NCI-H2081 (cell line): ENCODE measurements around the gene IFI44.

Experiments used
- DNase-seq, 2 experiments: peaks; one replicate each; lab custom pipeline; 2025; lab: John Stamatoyannopoulos, UW

IFI44 gene

GRCh38 chr1:78652019-78652560 is 2.5 kb downstream of the IFI44 start:
- no peak for DNase-seq

GRCh38 chr1:78658901-78659300 is 9.3 kb downstream of the IFI44 start:
- no peak for DNase-seq

GRCh38 chr1:78663923-78664322 is 14.3 kb downstream of the IFI44 start:
- DNase-seq: no peak

GRCh38 chr1:78664763-78665162 is 15.1 kb downstream of the IFI44 start:
- DNase-seq: no peak

- no peak for DNase-seq
Measured at GRCh38 chr1:78665809-78666208, 16.2 kb downstream of the IFI44 start.

- no peak for DNase-seq
Measured at GRCh38 chr1:78667939-78668338, 18.3 kb downstream of the IFI44 start.

GRCh38 chr1:78668427-78668826 is 18.8 kb downstream of the IFI44 start:
- no peak for DNase-seq

- DNase-seq: no peak
Measured at GRCh38 chr1:78672428-78672827, 22.8 kb downstream of the IFI44 start.

- DNase-seq: no peak
Measured at GRCh38 chr1:78673120-78673519, 23.5 kb downstream of the IFI44 start.

- DNase-seq: peak; percentile 23 to 48
Measured at GRCh38 chr1:78676347-78676982, 26.8 kb downstream of the IFI44 start.

- DNase-seq: no peak
Measured at GRCh38 chr1:78676993-78677392, 27.4 kb downstream of the IFI44 start.

GRCh38 chr1:78677788-78678187 is 28.2 kb downstream of the IFI44 start:
- DNase-seq: no peak

GRCh38 chr1:78678324-78678723 is 28.7 kb downstream of the IFI44 start:
- DNase-seq: no peak

GRCh38 chr1:78681265-78681664 is 31.6 kb downstream of the IFI44 start:
- DNase-seq: no peak

GRCh38 chr1:78682496-78682895 is 32.9 kb downstream of the IFI44 start:
- no peak for DNase-seq

- no peak for DNase-seq
Measured at GRCh38 chr1:78683079-78683478, 33.4 kb downstream of the IFI44 start.

- no peak for DNase-seq
Measured at GRCh38 chr1:78687315-78687714, 37.7 kb downstream of the IFI44 start.

GRCh38 chr1:78687914-78688313 is 38.3 kb downstream of the IFI44 start:
- no peak for DNase-seq

GRCh38 chr1:78688697-78689096 is 39.1 kb downstream of the IFI44 start:
- DNase-seq: no peak

- DNase-seq: no peak
Measured at GRCh38 chr1:78690516-78690915, 40.9 kb downstream of the IFI44 start.

GRCh38 chr1:78691995-78692747 is 42.5 kb downstream of the IFI44 start:
- peak in 1 of 2 experiments; percentile 9 for DNase-seq

- no peak for DNase-seq
Measured at GRCh38 chr1:78699813-78700212, 50.2 kb downstream of the IFI44 start.

- DNase-seq: no peak
Measured at GRCh38 chr1:78702426-78702825, 52.8 kb downstream of the IFI44 start.
